ENCODE results near the gene CASTOR2.
"Not testable (repeated sequence)": the region's sequence is repeated elsewhere in the genome, so short reads cannot be mapped to it uniquely, and the experiment has no call there.

The CASTOR2 gene

DNA sequence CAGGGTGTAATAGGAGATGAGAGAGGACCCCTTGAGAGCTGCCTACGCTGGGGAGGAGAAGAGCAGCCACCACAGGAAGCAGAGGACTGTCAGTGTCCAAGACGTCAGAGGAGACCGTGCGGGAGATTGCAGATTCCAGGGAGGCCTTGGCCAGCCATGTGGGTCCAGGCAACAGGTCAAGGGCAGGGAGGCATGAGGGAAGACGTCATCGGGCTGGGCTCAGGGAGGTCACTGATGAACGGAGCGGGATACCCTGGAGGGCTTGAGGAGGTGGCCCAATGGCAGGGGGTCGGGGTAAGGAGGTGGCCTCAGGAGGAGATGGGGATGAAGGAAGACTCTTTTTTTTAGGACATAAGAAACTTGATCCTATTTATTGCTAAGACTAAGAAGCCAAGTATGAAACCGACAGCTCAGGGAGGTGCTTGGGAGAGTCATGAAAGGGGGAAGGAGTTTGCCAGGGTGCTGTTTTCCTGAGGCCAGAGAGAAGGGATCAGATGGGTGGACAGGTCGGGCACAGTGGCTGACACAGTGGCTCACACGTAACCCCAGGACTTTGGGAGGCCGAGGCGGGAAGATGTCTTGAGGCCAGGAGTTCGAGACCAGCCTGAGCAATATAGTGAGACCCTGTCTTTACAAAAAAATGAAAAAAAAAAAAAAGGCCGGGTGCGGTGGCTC lies 30.5 kb downstream of the CASTOR2 start:
- not testable (repeated sequence) for DNase-seq (ENCODE audit: low spot score)

DNA sequence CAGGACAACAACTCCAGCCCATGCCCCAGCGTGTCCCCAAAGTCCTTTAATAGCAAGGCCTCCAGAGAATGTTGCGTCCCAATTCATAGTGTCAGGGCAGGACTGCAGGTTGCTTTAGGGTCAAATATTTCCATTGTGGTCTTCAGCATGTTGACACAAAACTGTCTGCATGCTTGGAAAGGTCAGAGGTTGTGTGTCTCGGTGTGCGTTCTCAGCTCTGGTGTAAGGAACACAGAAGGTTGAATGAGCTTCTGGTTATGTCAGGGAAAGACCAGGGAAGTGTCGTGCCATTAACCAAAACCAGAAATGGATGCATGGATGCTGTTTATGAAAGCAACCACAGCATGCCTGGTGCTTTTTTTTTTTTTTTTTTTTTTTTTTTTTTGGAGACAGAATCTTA lies 31.9 kb downstream of the CASTOR2 start:
- peak; percentile 61 for DNase-seq (ENCODE audit: low spot score)

- not testable (repeated sequence) for DNase-seq (ENCODE audit: low spot score)
Measured at GRCh38 chr7:74997811-74998210, 33.3 kb downstream of the CASTOR2 start.

DNA sequence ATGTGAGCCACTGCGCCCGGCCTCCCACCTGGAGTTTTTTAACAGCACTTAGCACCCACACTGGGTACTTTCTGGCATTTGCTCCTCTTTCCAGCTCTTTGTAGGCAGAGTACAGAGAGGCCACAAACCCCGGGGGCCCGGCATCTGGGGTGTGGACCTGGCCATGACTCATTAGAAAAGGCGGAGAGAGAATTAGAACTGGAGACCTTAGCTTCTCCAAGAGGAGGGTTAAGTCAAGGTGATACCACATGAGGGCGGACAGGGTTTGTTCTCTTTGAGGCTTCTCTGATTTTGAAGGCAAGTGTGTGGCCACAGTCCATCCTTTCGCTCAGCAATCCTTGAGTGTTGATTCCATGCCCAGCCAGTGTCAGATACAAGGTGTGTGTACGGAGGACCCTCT lies 36.9 kb downstream of the CASTOR2 start:
- not testable (repeated sequence) for DNase-seq (ENCODE audit: low spot score)

- no peak for DNase-seq (ENCODE audit: low spot score)
Measured at GRCh38 chr7:75010036-75010435, 45.5 kb downstream of the CASTOR2 start.

- DNase-seq (ENCODE audit: low spot score) = no peak
Measured at GRCh38 chr7:75017832-75018231, 53.3 kb downstream of the CASTOR2 start.

DNA sequence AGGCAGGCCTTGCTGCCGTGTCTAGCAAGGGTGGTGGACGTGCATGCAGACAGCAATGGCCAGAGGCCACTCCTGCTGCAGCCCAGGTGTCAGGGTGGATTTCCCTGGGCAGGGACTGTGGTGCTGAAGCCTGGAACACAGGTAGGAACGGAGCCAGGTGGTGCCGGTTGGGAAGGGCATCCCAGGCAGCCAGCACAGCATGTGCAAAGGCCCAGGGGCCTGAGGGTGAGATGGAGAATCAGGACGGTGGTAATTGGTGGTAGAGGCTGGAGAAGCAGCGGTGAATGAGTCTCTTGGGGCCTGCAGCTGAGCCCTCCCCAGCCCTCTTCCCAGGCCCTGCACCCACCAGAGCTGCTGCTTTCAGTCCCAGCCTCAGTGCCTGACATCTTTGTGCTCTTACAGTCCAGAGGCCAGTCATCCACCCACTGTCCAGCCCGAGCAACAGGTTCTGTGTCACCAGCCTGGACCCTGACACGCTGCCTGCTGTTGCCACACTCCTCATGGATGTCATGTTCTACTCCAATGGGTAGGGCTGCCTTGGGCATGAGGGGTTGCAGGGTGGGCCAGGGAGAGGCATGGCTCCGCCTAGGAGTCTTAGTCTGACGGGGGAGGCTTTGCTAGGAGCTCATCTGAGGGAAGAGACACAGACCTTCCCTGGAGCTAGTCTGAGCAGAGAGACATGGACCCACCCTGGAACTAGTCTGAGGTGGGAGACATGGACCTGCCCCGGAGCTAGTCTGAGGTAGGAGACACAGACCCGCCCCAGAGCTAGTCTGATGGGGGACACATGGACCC lies 54.3 kb downstream of the CASTOR2 start:
- DNase-seq (ENCODE audit: low spot score) = no peak

- no peak for DNase-seq (ENCODE audit: low spot score)
Measured at GRCh38 chr7:75019800-75020199, 55.3 kb downstream of the CASTOR2 start.

- DNase-seq (ENCODE audit: low spot score) = no peak
Measured at GRCh38 chr7:75024922-75025321, 60.4 kb downstream of the CASTOR2 start.

- no peak for DNase-seq (ENCODE audit: low spot score)
Measured at GRCh38 chr7:75028299-75028698, 63.8 kb downstream of the CASTOR2 start.

DNA sequence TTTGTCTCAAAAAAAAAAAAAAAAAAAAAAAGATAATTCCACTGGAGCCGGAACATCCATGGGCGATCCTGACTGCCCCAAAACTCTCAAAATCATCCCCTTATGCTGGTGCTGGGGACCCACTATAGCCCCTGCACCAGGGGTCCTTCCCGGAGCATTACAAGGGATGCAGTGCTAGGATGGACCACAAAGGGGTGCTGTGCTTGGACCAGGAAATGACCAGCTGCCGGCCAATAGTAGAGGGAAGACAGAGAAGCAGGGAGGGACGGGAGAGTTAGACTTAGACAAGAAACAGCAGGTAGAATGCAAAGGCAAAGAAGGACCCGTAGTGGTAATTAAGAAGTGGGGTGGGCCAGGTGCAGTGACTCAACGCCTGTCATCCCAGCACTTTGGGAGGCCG lies 68.6 kb downstream of the CASTOR2 start:
- peak; percentile 76 for DNase-seq (ENCODE audit: low spot score)

GRCh38 chr7:75033826-75034225 lies 69.3 kb downstream of the CASTOR2 start:
- DNase-seq (ENCODE audit: low spot score) = no peak

- no peak for DNase-seq (ENCODE audit: low spot score)
Measured at GRCh38 chr7:75038508-75038907, 74.0 kb downstream of the CASTOR2 start.

DNA sequence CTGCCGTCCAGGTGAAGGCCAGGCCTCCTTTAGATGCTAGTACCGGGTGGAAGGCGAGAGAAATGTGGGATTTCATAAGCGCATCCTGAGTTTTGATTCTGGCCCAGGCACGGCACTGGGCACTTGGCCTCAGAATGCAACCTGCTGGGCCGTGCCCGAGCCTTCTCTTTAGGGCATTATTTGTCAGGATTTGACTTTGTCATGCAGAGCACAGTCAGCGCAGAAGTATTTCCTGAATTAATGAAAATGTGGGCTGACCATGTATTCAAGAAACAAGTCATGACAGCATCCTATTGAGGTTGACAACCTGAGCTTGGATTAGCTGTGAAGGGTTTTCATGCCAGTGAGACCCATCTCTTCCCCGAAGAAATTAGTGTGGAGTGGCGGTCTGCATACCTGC lies 74.7 kb downstream of the CASTOR2 start:
- DNase-seq (ENCODE audit: low spot score) = no peak

DNA sequence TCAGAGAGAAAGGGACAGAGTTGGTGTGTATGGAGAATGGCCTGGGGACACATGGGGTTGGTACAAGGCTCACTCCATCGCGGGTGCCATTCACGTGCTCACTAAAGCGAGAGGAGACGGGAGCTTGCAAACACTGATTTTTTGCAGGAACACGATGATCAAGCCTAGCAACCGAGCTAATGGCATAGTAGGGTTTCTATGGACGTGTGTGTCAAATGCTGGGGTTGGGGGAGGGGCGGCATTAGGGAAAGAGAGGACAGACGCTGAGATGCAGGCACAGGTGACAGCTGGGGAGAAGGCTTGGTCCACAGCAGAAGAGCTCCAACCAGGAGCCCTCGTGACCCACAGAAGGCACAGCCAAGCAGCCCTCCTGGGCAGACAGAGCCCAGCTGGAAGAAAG lies 75.2 kb downstream of the CASTOR2 start:
- no peak for DNase-seq (ENCODE audit: low spot score)

GRCh38 chr7:75040512-75040911 lies 76.0 kb downstream of the CASTOR2 start:
- DNase-seq (ENCODE audit: low spot score) = peak; percentile 57

DNA sequence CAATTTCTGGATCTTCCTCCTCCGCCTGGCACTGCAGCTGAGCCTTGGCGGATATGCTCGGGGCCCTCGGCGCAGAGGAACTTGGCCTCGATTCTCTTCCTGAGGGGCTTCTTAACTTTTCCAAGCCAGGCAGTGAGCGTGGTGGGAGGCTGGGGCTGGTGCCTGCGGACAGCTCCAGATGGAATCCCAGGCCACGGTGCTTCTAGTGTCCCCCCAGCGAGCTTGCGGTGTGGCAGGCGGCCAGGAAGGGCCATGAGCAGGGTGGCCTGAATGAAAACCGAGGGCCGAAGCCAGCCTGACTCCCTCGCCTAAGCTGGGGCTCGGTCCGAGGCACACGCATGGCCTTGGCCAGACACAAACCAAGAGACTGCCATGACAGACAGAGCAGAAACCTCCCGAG lies 77.8 kb downstream of the CASTOR2 start:
- DNase-seq (ENCODE audit: low spot score) = no peak

DNA sequence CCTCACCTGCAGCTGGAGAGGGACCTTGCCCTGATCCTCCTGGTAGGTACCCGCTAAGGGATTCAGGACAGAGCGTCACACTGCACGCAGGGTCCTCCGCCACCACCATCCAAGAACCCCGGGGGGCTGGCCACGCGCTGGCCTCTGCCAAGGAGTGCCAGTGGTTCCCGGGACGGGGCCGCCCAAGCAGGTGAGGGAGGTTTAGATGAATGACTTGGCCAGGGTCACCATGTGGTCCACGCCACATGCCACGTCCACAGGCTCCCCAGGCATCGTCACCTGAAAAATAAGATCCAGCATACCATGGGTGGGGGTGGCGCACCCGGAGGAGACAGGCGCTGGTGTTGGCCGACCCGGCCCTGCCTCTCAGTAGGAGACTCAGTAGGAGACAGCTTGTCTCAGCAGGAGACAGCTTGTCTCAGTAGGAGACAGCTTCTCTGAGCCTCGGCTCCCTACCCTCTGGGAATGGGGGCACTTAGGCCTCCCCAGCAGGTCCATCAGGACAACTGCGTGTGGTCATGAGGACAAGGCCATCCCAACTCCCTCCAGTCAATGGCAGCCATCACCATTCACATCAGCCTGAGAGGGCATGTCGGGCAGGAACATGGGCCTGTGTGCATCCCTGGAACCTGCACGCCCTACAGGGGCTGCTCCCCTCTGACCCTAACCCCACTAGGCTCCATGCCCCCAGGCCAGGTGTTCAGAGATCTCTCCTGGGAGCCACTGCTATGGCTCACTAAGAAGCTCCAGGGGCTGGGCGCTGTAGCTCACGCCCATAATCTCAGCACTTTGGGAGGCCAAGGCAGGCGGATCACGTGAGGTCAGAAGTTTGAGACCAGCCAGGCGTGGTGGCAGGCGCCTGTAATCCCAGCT lies 78.6 kb downstream of the CASTOR2 start:
- DNase-seq (ENCODE audit: low spot score) = no peak

DNA sequence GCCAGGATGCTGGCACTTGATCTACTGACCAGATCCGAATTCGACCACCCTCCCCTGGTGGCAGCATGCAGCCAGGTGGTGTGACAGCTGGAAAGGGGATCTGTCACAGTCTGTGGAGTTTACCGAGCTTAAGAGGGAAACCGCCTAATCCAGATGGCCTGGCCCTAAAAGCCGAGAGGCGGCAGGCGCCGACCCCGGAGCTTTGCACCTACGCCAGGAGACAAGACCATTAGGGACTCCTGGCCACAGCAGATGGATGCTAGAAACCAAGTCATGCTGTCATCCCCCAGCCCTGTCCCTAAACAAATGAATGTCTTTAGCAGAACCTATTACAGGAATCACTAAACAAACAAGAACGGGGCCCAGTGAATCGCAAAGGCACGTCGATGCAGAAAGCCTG lies 81.4 kb downstream of the CASTOR2 start:
- no peak for DNase-seq (ENCODE audit: low spot score)

- DNase-seq (ENCODE audit: low spot score) = no peak
Measured at GRCh38 chr7:75048435-75049379, 84.2 kb downstream of the CASTOR2 start.

DNA sequence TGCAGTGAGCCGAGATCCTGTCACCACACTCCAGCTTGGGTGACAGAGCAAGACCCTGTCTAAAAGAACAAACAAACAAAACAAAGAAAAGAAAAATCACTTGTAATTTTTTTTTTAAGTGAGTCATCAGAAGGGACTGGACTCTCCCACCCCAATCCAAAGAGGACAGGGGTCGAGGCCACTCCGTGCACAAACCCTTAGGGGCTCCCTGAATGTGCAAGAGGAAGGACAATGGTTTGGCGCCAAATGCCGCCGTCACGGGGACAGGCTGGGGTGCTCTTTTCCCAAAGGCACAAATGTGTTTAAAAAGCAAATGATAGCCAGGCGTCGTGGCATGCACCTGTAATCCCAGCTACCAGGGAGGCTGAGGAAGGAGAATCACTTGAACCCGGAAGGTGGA lies 85.3 kb downstream of the CASTOR2 start:
- no peak for DNase-seq (ENCODE audit: low spot score)

- no peak for DNase-seq (ENCODE audit: low spot score)
Measured at GRCh38 chr7:75050501-75050900, 86.0 kb downstream of the CASTOR2 start.
